Measurements from ENCODE around the gene ATP8A2. TPM values are rescaled to one million over a fixed set of nuclear protein-coding genes. Genes with fewer than 3 reads are reported as not detected.

Gene ATP8A2
- total RNA-seq, 1 experiment from 2014 or later, result 5.2 TPM

- ChIA-PET CTCF (interaction anchor here (1.1 to 1.2 kb wide), 2 partner anchors 10 to 453 kb away, joined by 3 to 4 read pairs; no protein-coding TSS in a partner anchor), POLR2A (no interaction called here)
- TF ChIP-seq MAX (CRISPR knock-in tag; IDR thresholded peaks at IDR 0.05), result no peak
- TF ChIP-seq FOXJ3 (CRISPR knock-in tag; IDR thresholded peaks at IDR 0.05; ENCODE audit: borderline replicate concordance), result no peak
- TF ChIP-seq MLX (CRISPR knock-in tag; IDR thresholded peaks at IDR 0.05), result no peak
- TF ChIP-seq SMAD3 (CRISPR knock-in tag; IDR thresholded peaks at IDR 0.05; ENCODE audit: borderline replicate concordance), result no peak
- TF ChIP-seq ZNF138 (CRISPR knock-in tag; conservative IDR thresholded peaks at IDR 0.05), result no peak
- TF ChIP-seq NR2C2 (CRISPR knock-in tag; IDR thresholded peaks at IDR 0.05), result no peak
- TF ChIP-seq ZSCAN18 (CRISPR knock-in tag; IDR thresholded peaks at IDR 0.05), result no peak
- no peak for TF ChIP-seq TCF7 (CRISPR knock-in tag; IDR thresholded peaks at IDR 0.05; ENCODE audit: low read depth)
- no peak for TF ChIP-seq IRF1 (CRISPR knock-in tag; IDR thresholded peaks at IDR 0.05)
- TF ChIP-seq CBFB (CRISPR knock-in tag; IDR thresholded peaks at IDR 0.05; ENCODE audit: low read depth), result no peak
- no peak for TF ChIP-seq E2F5 (CRISPR knock-in tag; IDR thresholded peaks at IDR 0.05)
- TF ChIP-seq SMAD4 (CRISPR knock-in tag; IDR thresholded peaks at IDR 0.05), result no peak
- TF ChIP-seq NFATC4 (CRISPR knock-in tag; IDR thresholded peaks at IDR 0.05), result no peak
- TF ChIP-seq AFF4 (CRISPR knock-in tag; IDR thresholded peaks at IDR 0.05; ENCODE audit: borderline replicate concordance), result no peak
- TF ChIP-seq E2F1 (CRISPR knock-in tag; IDR thresholded peaks at IDR 0.05), result no peak
- TF ChIP-seq TP53 (CRISPR knock-in tag; IDR thresholded peaks at IDR 0.05), result no peak
- TF ChIP-seq ZBTB21 (CRISPR knock-in tag; IDR thresholded peaks at IDR 0.05; ENCODE audit: borderline replicate concordance), result no peak
- no peak for TF ChIP-seq ATF2 (CRISPR knock-in tag; IDR thresholded peaks at IDR 0.05; ENCODE audit: borderline replicate concordance, low read depth)
- TF ChIP-seq OVOL2 (CRISPR knock-in tag; IDR thresholded peaks at IDR 0.05; ENCODE audit: borderline replicate concordance), result no peak
- TF ChIP-seq GTF2I (CRISPR knock-in tag; conservative IDR thresholded peaks at IDR 0.05), result no peak
- H3K4me3 Mint-ChIP-seq, result no peak overlapping the region
- no peaks in the 10 kb centered on the region for H3K9me3 Mint-ChIP-seq
- H3K36me3 Mint-ChIP-seq, result no peaks in the 10 kb centered on the region
- ATAC-seq (no peak), DNase-seq (ENCODE audit: low spot score) (no peak)
- no peak overlapping the region for H3K27ac Mint-ChIP-seq
- peaks cover 3% of the 10 kb centered on the region; the same call in 1 of the 2 replicates for H3K27me3 Mint-ChIP-seq (ENCODE audit: low read depth)
- peaks cover 33% of the 10 kb centered on the region for H3K4me1 Mint-ChIP-seq
These were observed 212.3 kb downstream of the ATP8A2 start for GRCh38 chr13:25584087-25584486.

All from WTC11 (cell line).